Cerebellar cortex (tissue), 1 donor: Measurements from ENCODE around the gene B4GAT1.
"Not testable (repeated sequence)": the region's sequence is repeated elsewhere in the genome, so short reads cannot be mapped to it uniquely, and the experiment has no call there.

ENCODE experiments used
- DNase-seq: peaks from one replicate; pipeline ENCODE4 v3.0.0-alpha.2; 2015; ENCODE audit warnings: low spot score

The B4GAT1 gene

GRCh38 chr11:66363187-66363601, 15.8 kb upstream of the B4GAT1 start:
- DNase-seq, result no peak

GRCh38 chr11:66362481-66363147, 15.2 kb upstream of the B4GAT1 start:
- no peak for DNase-seq

GRCh38 chr11:66361502-66361941, 14.1 kb upstream of the B4GAT1 start:
- no peak for DNase-seq

- no peak for DNase-seq
Measured at GRCh38 chr11:66360406-66361073, 13.1 kb upstream of the B4GAT1 start.

DNA sequence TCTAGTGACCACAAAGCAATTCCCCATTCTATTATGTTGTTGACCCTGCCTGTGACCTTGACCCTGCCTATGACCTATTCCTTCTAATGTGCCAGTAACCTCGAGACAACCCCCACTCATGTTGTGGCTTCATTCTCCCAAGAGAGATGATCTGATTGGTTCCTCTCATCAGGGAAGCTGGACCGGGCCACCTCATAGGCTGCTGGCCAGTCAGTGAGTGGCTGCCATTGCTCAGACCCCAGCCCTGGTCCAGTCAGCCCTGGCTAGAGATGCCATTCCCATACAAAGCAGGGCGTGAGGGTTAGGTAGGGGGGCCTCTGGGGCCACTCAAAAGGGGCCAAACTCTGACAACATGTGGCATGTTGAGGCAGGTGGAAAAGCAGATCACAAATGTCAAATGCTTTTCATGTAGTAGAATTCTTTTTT, 12.2 kb upstream of the B4GAT1 start:
- DNase-seq, result no peak

DNA sequence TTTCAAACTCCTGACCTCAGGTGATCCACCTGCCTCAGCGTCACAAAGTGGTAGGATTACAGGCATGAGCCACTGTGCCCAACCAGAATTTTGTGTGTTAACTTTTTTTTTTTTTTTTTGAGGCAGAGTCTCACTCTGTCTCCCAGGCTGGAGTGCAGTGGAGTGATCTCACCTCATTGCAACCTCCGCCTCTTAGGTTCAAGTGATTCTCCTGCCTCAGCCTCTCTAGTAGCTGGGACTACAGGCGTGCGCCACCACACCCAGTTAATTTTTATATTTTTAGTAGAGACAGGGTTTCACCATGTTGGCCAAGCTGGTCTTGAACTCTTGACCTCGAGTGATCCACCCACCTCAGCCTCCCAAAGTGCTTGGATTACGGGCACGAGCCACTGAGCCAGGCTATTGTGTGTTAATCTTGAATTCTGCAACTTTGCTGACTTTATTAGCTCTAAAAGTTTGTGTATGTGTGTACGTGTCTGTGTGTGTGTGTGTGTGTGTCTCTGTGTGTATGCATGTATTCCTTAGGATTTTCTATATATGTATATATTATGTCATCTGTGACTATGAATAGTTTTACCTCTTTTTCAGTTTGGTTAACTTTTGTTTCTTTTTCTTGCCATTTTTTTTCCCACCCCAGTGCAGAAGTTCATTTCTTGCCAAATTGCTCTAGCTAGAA, 3.3 kb upstream of the B4GAT1 start:
- not testable (repeated sequence) for DNase-seq

GRCh38 chr11:66349084-66349386, 1.6 kb upstream of the B4GAT1 start:
- DNase-seq, result no peak

DNA sequence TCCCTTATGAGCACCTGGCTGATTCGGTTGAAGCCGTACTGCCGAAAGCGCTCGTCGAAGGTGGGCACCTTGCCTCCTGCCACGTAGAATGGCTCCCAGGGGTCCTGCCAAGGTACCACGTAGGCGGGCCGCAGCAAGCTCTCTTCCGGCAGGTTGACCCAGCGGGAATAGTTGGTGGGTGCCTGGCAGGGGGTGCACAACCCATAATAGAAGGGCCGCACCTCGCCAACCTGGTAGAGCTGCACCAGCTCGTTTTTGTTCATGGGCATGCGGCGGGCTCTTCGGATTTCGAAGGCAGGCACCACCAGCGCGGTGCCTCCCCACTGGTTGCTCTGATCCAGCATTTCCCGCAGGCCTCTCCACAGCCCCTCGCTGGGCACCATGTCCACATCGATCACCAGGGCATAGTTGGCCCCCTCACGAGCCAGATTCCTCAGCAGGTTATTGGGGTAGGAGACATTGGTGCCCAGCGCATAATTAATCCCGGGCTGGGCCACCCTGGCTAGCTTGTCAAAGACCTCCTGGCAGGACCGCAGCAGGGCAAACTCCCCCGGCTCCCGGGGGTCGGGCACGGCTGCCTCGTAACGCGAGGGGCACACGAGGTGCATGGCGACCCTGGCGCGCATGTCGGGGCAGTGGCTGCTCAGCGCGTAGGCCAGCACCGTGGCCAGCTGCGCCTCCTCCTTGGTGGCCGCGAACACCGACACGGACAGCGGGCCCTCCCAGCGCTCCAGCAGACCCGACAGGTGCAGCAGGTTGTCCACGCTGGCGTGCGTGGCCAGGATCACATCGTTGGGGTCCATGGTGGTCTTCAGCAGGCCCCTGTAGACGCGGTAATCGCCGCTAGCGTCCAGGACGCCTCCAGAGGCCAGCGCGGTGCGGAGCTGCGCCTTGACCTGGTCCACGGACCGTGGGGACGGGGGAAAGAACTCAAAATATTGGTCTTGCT, 679 bp downstream of the B4GAT1 start:
- no peak for DNase-seq

DNA sequence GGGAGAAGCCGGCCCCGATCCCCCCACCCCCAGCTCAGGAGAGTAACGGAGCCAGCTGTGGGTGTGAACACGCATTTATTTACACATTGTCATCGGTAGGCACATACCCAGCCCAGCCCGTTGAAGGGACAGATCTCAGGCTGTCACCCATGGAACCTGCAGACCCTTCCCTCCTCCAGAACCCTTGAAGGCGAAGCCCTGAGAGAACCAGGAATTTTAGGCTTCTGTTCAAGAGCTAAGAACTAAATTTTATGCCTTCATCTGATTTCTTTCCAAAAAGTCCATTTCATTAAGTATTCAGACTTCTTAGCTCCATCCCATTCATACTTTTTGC, 2.1 kb downstream of the B4GAT1 start:
- no peak for DNase-seq

- DNase-seq, result peak; percentile 97
Measured at GRCh38 chr11:66344550-66345315, 2.7 kb downstream of the B4GAT1 start, which contains the start of gene BRMS1. Gene BRMS1 (minus strand): TSS chr11:66345104. CDS start chr11:66342234, 2,870 bp downstream.

- DNase-seq, result no peak
Measured at GRCh38 chr11:66343176-66343575, 4.3 kb downstream of the B4GAT1 start.

GRCh38 chr11:66341502-66342126, 5.8 kb downstream of the B4GAT1 start:
- no peak for DNase-seq

DNA sequence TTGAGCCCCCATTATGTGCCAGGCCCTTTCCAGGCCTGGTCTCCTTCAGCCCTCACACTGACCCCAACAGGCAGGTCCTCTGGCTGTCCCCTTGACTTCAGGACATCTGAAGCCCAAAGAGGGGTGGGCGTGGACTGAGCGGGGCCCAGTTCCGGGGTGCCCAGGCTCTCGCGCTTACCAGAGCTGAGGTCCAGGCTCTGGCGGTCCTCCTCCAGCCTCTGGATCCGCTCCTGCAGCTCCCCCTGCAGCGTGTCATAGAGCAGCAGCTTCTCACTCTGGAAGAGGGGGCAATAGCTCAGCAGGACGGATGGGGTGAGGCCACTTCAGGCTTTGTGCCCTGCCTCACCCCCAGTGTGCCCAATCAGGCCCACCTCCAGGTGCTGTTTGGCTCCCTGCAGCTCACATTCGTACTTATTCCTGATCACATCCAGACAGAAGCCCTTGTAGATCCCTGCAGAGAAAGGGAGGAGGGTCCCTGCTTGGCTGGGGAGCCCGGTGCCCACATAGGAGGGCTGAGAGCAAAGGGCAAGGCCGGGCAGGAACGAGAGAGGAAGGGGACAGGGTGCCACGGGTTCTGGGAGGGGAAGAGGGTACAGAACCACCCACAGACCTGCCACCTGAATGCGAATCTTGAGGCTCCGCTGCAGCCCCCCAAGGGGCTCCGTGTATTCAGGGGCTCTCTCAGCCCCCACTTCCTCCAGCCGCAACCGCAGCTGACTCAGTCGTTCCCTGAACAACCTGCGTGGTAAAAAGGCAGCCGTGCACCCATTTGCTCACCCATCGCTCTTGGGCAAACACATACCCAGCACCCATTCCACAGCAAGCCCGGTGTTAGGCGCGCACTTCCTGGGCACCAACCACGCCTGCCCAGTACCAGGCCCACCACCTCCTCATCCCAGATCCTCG, 6.6 kb downstream of the B4GAT1 start:
- no peak for DNase-seq

GRCh38 chr11:66339686-66340483, 7.5 kb downstream of the B4GAT1 start:
- DNase-seq, result no peak

DNA sequence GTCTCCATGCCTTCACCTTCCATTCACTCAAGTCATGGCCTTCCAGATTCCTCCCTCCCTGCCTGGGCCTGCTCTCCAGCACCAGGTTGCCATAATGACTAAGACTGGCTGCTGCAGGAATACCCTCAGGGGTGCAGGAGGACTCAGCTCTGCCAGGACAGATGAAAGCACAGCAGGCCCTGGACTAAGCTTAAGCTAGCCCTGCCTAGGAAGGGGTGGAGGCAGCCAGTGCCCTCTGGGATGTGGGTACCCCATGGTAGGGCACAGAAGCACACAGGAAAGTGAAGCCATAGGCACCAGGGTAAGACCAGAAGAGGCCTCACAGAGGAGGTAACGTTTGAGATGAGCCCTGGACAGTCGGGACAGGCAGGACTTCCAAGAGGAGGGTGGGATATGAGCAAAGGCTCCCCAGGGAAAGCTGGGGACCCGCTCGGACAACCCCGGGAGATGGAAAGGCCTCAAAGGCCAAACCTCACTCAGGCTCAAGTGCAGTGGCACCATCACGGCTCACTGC, 8.2 kb downstream of the B4GAT1 start:
- no peak for DNase-seq

- no peak for DNase-seq
Measured at GRCh38 chr11:66338276-66339161, 8.9 kb downstream of the B4GAT1 start.

- DNase-seq, result peak; percentile 38
Measured at GRCh38 chr11:66337103-66337899, 10.1 kb downstream of the B4GAT1 start.
